GM12875 (cell line): ENCODE results near the gene ME3.

Experiments used
- H3K4me3 ChIP-seq: one replicate; pipeline ENCODE4 v1.5.1; 2011; ENCODE audit warnings: low read depth, low read length, control low read depth
- CTCF ChIP-seq: IDR thresholded peaks from 2 replicates; pipeline ENCODE4 v1.5.1; 2011; ENCODE audit warnings: low read depth, mild to moderate bottlenecking, control low read depth, inconsistent platforms, low read length, moderate library complexity, borderline replicate concordance; ENCODE audit not compliant: insufficient read depth

Gene ME3

GRCh38 chr11:86447763-86448480 lies 224.5 kb downstream of the ME3 start:
- H3K4me3 ChIP-seq = no peak overlapping the region
- TF ChIP-seq CTCF = no peak

GRCh38 chr11:86446924-86447285 lies 225.5 kb downstream of the ME3 start:
- no peak for TF ChIP-seq CTCF
- H3K4me3 ChIP-seq = no peak overlapping the region

GRCh38 chr11:86446163-86446923 lies 226.1 kb downstream of the ME3 start:
- H3K4me3 ChIP-seq = no peak overlapping the region
- TF ChIP-seq CTCF = no peak

GRCh38 chr11:86444981-86445380 lies 227.4 kb downstream of the ME3 start:
- H3K4me3 ChIP-seq = no peak overlapping the region
- no peak for TF ChIP-seq CTCF

GRCh38 chr11:86443415-86443814 lies 229.0 kb downstream of the ME3 start:
- TF ChIP-seq CTCF = no peak
- no peak overlapping the region for H3K4me3 ChIP-seq

GRCh38 chr11:86442827-86443226 lies 229.6 kb downstream of the ME3 start:
- H3K4me3 ChIP-seq = no peak overlapping the region
- TF ChIP-seq CTCF = no peak

- no peak overlapping the region for H3K4me3 ChIP-seq
- TF ChIP-seq CTCF = no peak
Observed at GRCh38 chr11:86442420-86442819, 230.0 kb downstream of the ME3 start.
